Vein endothelial cell (primary cell): Measurements from ENCODE around the gene TMBIM1. TPM values are rescaled to one million over a fixed set of nuclear protein-coding genes. Genes with fewer than 3 reads are reported as not detected.

ENCODE experiments used
- small RNA-seq: library from RNA; depleted of rRNA; stranded (forward); fragments of <200 nt; gene quantifications from one replicate; pipeline ENCODE3, GENCODE V24; 2012
- total RNA-seq: library from RNA; depleted of rRNA; stranded (reverse); fragments of >200 nt; gene quantifications from 2 replicates; pipeline ENCODE4 v1.2.3, GENCODE V29; 2012

The TMBIM1 gene, protein sequence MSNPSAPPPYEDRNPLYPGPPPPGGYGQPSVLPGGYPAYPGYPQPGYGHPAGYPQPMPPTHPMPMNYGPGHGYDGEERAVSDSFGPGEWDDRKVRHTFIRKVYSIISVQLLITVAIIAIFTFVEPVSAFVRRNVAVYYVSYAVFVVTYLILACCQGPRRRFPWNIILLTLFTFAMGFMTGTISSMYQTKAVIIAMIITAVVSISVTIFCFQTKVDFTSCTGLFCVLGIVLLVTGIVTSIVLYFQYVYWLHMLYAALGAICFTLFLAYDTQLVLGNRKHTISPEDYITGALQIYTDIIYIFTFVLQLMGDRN
- 132 and 142 TPM in 2 replicates for total RNA-seq

DNA sequence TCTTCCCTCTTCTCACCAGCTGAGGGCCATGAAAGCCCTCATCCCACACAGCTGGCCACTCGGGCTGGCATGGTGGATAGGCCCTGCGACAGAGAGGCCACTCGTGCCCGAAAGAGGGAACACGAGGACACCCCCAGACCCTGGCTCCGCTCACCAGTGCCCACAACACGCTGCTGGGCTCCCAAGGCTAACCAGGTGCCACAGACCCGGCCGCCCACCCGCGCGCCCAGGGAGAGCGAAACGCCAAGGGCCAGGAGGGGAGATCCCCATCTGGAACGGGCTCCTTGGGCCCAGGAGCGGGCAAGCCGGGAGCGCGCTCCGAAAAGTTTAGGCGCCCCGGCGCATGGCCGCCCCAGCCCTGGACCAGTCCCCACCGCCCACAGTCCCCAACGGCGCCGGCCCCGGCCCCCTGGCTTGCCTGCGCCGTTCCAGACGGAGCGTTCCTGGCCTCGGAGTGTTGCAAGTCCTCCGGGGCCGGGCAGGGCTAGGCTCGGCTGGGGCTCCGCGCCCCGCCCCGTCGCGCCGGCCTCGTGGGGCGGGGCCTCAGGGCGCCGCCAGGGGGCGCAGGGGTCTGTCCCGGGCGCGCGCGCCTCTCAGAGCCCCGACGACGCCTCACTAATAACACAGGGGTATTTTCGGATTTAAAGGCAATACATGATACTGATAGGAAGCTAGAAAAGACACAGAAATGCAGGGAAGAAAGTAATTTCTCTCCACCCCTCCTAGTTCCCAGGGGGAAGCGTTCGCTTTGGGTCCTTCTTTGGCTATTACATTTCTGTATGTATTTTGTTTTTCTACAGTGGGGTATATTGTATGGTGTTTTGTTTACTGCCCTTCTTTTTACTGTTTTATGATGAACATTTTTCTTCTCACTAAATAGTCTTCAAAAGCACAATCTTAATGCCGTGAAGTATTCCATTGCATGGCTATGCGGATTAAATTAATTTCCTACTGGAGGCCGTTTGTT lies at the start of gene TMBIM1:
TSS of gene TMBIM1 (minus strand) at position 456 of the 967 bp plus-strand sequence. CDS start 10,362 bp downstream, outside the sequence.

DNA sequence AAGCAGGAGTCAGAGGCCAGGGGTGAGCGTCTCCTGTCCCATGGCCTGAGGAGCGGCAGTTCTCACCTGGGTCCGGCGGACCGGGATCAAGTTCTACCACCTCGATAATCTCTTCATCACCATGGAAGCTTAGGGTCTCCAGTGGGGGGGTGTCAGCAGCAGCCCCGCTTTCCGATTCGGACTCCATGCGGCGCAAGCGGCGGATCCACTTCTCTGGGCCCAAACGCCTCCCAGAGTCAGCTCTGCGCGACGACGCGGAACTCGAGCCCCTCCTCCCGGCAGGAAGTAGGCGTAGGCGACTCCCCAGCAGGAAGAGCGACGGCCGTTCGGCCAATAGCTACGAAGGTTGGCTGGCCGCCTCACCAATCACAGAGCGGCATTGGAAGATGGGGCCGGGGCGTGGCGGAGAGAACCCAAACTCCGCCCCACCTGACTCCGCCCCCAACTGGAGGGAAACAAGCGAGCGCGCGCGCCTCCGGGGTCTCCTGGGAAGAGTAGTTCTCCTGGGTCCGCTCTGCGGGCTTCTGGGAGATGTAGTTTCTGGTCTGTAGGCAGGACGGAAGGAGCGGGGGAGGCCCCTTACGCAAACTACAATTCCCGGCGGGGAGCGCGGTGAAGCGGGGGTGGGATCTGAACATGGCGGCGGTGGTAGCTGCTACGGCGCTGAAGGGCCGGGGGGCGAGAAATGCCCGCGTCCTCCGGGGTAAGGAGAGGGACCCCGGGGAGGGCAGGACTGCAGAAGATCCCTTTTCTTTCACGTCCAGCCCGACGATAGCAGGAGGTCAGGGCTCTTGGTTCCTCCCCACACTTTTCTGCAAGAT lies 22.2 kb downstream of the TMBIM1 start, which contains the start of the genes AAMP and PNKD:
TSS of gene AAMP (minus strand) at position 238 of the 821 bp plus-strand sequence. CDS start at position 187, 51 bp downstream.
TSS of gene PNKD (plus strand) at position 620 of the 821 bp plus-strand sequence. CDS start at position 637, 17 bp downstream.

DNA sequence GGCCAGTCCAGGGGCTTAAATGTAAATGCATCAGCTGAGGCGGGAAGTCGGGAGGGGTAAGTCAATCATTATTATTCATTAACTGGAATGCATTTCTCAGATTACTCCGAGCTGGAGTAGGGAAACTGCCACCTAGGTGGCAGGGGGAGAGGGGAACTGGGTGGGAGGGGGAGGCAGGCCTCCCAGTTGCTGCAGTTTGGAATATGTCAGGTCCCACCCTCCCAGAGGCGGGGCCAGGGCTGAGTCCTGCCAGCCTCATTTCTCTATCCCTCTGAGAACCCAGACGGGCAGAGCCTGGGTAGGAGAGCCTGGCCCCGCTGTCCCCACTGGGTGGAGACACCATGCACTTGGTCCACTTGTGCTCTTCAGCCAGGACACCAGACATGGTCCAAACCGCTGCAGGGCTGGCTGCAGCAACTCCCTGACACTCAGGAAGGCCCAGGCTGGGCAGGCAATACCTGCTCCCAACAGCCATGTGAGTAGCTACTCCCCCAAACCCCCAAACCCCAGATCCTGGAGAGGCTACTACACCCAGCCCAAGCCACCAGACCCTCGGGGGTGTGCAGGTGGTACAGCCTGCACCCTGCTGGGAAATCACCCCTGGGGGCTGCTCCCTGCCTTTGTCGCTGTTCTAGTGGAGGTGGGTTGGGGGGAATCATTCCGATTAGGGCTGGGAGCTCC lies 31.4 kb downstream of the TMBIM1 start, which contains the start of gene GPBAR1:
TSS of gene GPBAR1 (plus strand) at position 274 of the 681 bp plus-strand sequence. CDS start 1,710 bp downstream, outside the sequence.

Small RNA genes within 50 kb of the gene (small RNA-seq; reads per million reads assigned to genes)
- not detected for gene MIR6810

Other genes with a start within 250 kb of the TMBIM1 start
- gene RUFY4, start 223.2 kb downstream of the TMBIM1 start, total RNA-seq, result 0.29 TPM in 1 of 2 replicates, not detected in the other
- gene CXCR2, start 166.5 kb downstream of the TMBIM1 start, total RNA-seq, result not detected in 2 replicates
- not detected in 2 replicates for gene CXCR1, start 125.5 kb downstream of the TMBIM1 start, total RNA-seq
- gene ARPC2, start 75.3 kb downstream of the TMBIM1 start, total RNA-seq, result 459 and 566 TPM in 2 replicates
- 0.10 and 0.33 TPM in 2 replicates for gene GPBAR1, start 31.5 kb downstream of the TMBIM1 start, total RNA-seq
- gene AAMP, start 22.4 kb downstream of the TMBIM1 start, total RNA-seq, result 84.7 and 87.2 TPM in 2 replicates
- gene PNKD, start 22.0 kb downstream of the TMBIM1 start, total RNA-seq, result 20.6 and 21.9 TPM in 2 replicates
- not detected in 2 replicates for gene CATIP, start 64.4 kb upstream of the TMBIM1 start, total RNA-seq
- under 0.01 and 0.10 TPM in 2 replicates for gene SLC11A1, start 89.8 kb upstream of the TMBIM1 start, total RNA-seq
- gene CTDSP1, start 107.4 kb upstream of the TMBIM1 start, total RNA-seq, result 72.3 and 81.7 TPM in 2 replicates
- not detected in 2 replicates for gene VIL1, start 126.6 kb upstream of the TMBIM1 start, total RNA-seq